NOMO-1 (cell line): ENCODE data around the gene HOXC10.

Source experiments
- DNase-seq, 2 experiments: peaks; one replicate each; lab custom pipeline; 2025; ENCODE audit not compliant: unreplicated experiment in 2 of 2; lab: John Stamatoyannopoulos, UW

The HOXC10 gene

DNA sequence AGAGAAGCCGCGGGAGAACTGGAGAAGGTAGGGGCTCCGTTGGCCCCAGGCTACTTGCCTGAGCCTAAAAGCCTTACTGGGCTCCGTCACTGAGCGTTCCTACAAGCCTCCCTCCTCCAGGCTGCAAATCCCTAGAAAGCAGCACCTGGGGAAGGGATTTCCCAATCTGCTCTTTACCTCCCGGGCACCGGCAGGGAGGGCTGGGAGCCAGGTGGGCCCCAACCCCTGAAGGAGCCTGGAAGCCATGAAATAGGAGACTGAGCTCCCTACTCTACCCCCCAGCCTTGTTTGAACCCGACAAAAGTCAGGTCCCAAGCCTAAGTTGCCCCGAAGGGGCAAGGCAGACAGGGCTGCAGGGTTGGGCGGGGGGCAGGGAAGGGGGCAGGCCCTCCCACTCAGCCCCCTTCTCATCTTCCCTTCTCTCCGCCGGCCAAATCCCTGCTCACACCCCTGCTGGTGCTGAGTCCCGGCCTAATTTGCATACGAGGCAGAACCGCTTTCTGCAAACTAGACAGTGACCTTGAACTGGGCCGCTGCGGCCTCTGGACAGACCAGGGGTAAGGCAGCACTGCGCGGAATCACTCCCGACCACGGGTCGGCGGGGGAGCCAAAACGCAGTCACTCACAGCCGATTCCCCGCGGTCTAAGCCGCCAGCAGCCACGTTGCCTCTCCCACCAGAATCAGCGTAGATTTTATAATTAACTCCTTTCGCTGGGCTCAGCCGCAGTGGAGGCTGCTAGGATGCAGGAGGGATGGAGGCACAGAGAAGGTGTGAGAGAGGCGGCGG is 34.0 kb upstream of the HOXC10 start:
- DNase-seq: no peak

DNA sequence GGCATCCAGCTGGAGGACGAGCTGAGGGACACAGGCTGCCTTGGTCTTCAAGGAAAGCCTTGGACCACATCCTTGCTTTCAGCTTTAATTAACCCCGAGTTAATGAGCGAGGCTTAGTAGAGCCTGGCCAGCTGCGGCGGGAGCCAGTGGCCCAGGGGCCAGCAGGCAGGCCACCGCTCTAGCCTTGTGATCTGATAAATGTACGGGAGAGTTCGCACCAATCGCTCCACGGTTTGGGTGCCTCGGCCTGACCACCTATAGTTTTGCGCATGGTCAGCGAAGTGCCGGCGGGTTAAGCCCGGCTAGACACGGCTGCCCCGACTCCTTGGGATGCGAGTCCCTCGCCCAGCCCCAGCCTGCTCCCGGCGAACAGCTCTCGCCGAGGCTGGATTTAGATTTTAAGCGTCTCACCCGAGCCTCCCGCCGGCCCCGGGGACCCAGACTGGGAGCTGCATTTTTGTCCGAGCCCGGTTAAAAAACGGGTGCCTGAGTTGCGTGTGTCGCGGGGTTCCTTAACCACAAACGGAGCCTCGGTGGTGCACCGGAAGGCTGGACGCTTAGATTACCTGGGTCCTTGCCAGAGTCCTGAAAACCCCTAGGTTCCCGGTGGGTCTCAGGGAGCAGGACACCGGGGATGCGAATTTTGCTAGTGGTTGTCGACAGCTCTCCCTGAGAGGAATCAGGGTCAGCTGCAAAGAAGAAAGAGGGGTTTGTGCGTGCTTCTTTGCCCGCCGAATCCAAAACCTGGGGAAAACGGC is 33.2 kb upstream of the HOXC10 start:
- DNase-seq: no peak

DNA sequence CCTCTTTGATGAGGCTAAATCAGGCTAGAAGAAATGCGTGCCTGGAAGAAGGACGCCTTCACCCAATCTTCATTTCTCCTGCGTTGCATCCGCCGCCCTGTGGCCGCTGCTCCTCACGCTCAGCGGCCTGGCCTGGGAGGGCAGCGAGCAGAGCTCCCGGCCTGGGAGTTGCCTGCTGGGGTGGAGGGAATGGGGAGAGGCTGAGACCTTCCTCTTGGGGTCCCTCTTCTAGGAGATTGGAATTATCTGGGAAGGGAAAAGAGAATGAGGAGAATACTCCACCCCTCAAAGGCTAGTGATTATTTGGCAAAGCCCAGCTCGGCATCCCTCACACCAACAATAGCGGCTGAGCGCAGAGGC is 32.6 kb upstream of the HOXC10 start:
- no peak for DNase-seq

DNA sequence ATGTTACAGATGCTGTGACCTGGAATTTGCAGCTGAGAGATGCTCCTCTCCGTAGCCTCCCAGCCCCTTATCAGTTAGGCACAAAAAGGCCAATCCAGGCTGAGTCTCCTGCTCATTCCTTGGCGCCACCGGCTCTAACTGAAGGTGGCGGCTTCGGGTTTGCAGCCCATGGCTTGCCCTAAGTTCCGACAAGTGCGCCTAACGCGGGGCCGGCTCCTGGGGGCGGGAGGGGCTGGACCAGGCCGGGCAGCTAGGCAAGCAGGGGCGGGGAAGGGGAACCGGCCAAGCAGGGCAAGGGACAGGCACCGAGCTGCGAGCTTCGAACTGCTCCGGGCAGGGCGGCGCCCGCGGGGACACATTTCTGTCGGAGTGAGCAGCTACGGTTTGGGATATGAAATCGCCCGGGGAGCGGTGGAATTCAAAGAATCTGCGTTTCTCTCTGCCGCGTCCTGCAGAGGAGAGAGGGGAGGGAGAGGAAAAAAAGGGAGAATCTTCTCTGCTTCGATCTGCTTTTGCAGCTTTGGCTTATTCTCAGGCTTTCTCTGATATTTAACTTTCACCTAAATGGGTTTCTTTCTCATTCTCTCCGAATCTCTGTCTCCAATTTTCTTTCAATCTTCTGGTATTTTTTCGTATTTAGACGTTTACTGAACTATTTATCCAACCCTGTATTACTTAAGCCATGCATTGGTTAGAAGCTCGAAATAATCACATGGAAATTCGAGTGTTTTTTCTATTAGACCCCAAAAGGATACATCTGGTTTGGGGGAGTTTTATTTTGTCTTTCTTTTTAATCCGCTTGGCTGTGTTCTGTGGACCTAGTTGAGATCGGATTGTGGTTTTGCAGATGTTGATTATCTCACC is 31.8 kb upstream of the HOXC10 start:
- no peak for DNase-seq

DNA sequence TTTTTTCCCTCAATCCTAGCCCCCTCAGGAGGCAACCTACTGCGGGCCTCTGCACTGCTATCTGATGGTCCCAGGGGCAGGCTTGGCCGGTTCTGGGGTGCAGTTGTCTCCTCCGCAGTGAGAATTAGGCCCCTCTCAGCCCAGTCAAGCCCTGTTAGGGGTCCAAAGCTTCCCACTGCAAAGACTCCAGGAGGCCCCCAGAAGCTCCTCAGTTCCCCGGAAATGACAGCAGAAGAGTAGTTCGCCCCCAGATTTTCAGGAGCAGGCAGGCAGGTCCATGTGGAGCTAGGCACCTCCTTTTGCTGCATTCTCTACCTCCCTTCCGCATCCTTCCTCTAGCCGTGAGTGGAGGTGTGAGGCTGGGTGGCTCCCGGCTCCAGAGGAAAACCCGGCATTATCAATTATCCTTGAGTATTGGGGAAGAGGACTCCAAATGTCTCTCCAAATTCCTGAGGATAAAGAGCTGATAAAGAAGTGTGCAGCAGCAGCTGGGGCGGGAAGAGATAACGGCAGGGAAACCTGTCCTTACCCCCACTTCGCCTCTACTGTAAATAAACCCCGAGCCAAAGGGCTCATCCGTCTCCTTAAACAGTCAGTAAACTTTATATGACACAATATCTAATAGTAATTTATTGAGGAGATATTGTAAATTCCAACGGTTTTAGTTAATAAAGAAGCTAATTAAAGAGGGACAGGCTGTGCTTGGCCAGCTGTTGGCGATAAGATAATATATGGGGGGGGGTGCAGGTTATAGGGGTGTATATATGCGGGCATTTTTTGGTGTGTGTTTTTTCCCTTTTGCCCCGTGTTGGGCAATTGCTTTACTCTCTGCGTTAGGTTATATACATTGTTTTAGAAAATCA is 30.9 kb upstream of the HOXC10 start:
- no peak for DNase-seq

DNA sequence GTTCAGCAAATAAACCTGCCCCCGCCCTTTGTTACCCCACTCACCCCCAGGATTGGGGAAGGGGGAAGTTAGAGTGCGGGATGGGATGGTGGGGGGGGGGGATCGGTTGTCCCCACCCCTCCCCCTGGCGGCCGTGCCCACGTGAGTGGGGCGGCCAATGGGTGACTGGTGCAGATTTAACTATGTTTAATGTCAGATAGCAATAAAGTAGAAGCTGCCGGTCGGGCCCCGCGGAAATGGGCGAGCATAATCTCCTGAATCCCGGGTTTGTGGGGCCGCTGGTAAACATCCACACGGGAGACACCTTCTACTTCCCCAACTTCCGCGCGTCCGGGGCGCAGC is 30.3 kb upstream of the HOXC10 start, which contains the start of gene HOXC12:
TSS of gene HOXC12 (plus strand) at position 210 of the 342 bp plus-strand sequence. CDS start at position 237, 27 bp downstream.
- no peak for DNase-seq

DNA sequence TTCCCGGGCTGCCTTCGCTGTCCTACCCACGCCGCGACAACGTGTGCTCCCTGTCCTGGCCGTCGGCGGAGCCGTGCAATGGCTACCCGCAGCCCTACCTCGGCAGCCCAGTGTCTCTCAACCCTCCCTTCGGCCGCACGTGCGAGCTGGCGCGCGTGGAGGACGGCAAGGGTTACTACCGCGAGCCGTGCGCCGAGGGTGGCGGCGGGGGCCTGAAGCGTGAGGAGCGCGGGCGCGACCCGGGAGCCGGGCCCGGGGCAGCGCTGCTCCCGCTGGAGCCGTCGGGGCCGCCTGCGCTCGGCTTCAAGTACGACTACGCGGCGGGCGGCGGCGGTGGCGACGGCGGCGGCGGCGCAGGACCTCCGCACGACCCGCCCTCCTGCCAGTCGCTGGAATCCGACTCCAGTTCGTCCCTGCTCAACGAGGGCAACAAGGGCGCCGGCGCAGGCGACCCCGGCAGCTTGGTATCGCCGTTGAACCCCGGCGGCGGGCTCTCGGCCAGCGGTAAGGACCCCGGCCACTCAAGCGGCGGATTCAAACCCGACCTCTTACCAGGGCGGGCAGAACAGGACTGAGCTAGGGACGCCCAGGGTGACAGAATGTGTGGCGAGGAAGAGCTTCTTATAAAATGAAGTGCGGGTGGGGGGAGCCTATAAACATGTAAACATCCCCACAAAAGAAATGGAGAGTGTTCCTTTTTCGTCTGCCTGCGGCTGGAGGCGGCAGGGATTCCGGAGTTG is 29.7 kb upstream of the HOXC10 start:
- DNase-seq: no peak

DNA sequence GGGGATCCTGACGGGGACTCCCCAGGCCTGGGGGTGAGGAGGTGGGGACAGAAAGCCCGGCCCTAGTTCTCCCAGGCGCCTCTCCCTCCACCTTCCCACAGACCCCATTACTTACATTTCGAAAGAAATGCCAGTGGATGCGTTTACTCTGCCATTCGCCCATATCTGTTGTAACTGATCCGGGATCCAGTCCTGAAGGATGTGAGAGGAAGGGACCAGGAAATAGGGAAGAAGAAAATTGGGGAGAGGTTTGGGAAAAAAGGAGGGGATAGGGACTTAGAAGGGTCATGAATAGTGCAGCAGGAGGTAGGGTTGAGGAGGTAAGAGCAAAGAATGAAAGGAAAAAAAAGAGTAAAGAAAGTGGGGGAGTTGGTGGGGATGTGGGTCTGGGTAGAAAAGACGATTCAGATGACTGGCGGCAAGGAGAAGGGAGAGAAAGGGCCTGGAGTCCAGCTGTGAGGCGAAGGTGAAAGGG is 29.1 kb upstream of the HOXC10 start:
- DNase-seq: no peak

DNA sequence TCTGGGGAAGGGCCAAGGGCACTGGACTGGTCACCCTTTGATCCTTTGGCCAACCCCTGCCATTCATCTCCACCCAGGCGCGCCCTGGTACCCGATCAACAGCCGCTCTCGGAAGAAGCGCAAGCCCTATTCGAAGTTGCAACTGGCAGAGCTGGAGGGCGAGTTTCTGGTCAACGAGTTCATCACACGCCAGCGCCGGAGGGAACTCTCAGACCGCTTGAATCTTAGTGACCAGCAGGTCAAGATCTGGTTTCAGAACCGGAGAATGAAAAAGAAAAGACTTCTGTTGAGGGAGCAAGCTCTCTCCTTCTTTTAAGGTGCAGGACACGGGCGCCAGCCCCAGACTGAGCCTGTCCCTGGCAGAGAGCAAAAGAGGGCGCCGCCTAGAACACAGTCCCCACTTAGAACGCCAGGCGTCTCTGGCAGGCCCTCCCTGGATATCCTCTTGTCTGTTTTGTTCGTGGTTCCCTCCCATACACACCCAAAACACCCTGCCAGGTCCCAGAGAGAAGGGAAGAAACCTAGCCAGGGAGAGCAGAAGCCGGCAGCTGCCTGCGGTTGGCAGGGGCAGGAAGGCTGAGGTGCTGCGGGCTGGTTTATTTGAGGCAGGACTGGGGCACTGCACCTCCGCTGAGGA is 28.6 kb upstream of the HOXC10 start:
- DNase-seq: no peak

DNA sequence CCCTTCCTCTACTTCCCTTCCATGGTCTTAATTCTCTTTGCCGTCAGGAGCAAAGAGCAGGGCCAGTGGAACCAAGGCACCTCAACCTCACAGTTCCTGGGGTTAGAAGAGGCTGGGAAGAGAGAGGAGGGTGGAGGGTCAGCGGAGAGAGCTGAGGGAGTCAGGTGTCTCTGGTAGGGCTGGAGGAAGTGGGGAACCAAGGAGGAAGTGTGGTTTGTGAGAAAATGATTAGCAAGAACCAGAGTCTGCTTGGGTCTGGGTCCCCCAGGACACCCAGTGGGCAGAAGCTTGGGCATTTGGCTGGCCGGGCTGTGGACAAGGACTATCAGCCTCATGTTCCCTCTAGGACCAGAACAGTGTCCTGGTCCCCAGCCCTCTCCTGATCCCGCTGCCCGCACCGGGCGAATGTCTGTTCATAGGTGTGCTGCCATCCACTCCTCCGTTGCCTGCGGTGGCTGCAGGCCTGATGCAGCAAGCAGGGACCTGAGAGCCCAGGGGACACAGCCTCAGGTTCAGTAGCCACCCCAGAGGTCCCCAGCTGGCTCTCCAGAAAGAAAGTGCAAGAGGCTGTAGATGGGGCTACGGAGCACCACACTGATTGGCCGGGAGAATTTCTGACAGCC is 27.9 kb upstream of the HOXC10 start:
- DNase-seq: no peak

DNA sequence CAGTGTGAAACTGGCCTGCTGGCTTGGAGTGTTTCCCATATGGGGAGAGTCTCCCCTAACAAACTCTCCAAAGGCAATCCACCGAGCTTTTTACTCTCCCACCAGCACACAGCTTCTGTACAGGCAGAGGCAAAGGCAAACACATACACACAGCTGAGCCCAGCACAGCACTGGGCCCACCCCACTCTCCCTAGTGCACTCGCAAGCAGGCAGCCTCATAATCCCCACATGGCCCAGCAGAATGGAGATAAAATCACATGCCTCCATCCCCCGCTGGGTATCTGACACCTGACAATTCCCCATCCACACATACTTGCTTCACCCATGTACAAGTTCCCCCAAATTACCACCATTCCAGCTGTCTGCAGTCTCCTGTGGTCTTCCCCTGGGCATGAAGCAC is 26.8 kb upstream of the HOXC10 start:
- DNase-seq: no peak

DNA sequence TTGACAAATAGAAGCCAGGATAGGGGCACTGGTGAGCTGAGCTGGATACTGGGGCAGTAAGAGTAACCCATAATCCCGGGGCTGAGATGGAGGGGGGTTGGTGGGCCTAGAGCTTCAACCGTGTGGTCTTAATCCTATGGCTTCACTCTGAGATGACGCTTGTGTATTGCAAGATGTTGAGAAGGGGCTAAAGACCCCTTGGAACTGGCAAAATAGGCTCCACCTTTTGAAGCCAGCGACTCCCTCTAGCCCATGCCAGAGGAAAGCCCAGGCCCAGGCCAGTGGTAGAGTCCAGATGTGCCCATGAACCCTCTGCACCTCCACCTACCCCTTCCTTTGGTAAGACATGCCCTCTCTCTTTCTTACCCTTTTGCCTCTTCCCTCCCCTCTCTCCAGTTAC is 25.6 kb upstream of the HOXC10 start:
- no peak for DNase-seq

DNA sequence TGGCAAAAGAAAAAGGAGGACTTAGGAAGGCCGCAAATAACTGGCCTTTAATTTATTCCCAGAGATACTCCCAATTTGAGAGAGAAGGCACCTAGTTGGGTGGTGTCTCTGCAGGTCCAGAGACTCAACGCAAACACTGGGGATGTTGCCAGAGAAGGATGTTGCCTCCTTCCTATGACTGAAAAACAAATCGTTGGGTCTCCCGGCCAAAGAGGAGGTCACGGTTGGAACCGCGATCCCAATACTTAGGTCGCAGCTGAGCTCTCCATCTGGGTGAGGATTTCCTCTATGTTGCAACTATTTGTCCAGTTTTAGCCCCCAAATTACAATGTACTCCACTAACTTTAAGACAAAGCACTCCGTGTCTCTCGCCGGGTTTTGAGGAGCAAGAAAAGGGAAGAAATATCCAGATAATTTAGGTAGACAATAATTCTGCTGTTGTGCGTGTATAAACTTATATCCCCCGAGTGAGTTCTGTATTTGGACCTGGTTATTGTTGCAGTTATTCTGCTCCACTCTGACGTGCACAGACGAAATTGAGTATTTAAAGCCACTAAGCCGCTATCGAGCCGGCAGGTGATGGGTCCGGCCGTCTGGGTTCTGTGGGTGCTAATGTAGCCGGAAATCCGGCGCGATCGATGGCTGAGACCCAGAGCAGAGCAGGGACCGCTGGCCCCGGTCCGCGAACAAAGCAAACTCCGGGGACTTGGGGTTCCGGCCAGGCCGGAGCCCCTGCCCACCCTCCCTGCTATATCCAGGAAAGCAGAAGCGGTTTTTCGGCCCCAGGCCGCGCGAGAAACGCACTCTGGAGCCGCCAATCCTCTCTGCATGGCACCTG is 24.5 kb upstream of the HOXC10 start:
- DNase-seq: no peak

DNA sequence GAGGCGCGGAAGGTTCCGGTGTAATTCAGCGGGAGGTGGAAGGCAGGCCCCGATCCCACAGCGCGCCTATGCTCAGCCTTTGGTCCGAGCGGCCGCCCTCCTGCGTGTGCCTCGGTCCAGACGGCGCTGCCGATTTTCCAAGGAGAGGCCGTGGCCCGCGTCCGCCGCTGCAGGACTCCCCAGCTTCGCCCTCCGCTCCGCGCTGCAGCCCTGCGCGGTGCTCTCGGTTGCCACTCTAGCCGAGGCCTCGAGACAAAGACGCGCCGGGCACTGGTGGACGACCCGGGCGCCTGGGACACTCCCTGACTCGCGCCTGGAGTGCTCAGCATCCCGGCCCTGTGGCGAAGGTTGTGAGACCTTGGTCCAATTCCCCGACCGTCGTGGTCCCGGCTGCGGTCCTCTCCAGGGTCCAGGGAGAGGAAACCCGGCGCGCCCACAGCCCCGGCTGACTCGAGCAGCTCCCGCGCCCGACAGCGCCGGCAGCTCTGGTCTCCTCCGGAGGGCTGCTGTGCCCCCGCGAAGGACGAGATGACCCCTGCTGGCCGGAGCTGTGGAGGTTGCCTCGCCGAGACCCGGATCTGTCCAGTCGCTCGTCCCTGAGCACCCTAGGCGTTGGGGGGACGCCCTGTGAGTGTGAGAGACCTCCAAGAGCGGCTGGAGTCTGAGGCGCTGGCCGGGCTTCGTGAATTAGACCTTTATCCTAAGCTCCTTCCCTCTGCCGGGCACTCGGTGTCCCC is 23.8 kb upstream of the HOXC10 start:
- DNase-seq: no peak

DNA sequence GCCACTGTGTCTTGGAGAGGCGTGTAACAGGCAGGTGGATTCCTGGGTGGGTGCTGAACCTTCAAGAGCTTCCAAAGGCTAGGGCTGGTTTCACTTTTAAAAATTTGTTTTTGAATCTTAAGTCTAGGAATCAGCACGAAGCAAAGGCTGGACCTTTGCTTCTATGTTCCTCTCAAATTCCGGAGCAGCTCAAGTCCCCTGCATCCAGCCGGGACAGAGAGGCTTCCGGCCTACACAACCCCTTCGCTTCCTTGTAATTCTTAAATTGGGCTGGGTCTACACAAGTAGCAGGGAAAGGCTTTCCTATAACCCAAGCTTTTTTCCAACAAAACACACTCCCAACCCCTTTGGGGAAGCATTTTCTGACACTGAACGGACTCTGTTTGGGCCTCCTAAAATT is 21.9 kb upstream of the HOXC10 start:
- no peak for DNase-seq

DNA sequence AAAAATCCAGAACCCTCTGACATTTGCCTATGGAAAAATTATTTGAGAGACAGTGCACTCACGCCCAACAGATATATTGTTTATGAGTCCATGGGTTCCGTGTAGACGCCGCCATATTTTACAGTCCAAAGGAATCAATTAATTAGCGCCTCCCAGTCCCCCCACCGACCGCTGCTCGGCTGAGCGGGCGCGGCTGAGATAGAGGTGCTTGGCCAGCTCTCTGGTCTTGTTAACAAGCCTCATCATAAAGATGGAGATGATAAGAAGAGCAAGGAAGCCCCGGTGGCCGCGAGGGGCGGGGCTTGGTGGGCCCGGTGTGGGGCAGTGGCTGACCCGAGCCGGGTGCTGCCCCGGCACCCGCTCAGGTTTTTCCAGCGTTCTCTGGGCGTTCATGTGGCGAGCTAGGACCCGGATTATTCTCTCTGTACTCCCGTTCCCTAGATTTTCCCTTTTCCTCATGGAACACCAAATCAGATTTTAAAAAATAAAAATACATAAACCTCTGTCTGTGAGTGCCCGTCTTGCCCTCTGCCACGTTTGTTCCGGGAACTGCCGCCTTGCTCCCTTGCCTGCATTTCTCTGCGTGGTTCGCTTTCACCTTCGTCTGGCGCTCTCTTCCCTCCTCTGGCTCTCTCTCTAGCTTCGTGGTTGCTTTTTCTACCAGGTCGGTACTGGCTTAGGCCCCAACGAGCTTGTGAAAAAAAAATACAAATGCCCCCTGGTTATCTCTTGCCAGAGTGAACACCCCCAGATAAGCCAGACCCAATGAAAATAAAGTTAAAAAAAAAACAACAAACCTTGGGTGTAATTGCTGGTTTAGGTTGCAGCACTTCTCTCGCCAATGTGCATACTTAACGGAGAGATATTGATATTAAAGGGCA is 21.3 kb upstream of the HOXC10 start:
- no peak for DNase-seq
